ENCODE results near the gene CPSF2.

- no peak for TF ChIP-seq CTCF (IDR thresholded peaks at IDR 0.05; ENCODE audit: poor library complexity)
- TF ChIP-seq EZH2 (IDR thresholded peaks at IDR 0.05; ENCODE audit: borderline replicate concordance) = no peak
Observed at GRCh38 chr14:92105073-92105892, 16.5 kb upstream of the CPSF2 start.
